ENCODE data around the gene MRPL4.
"Not testable (repeated sequence)": the region's sequence is repeated elsewhere in the genome, so short reads cannot be mapped to it uniquely, and the experiment has no call there.

MRPL4 gene

GRCh38 chr19:10230861-10231611 lies 21.0 kb upstream of the MRPL4 start, which contains the start of gene S1PR2:
Gene S1PR2, minus strand, starts transcription at chr19:10231331. Its CDS starts 6,426 bp downstream, at chr19:10224905.
- DNase-seq, result peak; percentile 93

GRCh38 chr19:10231612-10232228 lies 20.3 kb upstream of the MRPL4 start:
- DNase-seq, result no peak

DNA sequence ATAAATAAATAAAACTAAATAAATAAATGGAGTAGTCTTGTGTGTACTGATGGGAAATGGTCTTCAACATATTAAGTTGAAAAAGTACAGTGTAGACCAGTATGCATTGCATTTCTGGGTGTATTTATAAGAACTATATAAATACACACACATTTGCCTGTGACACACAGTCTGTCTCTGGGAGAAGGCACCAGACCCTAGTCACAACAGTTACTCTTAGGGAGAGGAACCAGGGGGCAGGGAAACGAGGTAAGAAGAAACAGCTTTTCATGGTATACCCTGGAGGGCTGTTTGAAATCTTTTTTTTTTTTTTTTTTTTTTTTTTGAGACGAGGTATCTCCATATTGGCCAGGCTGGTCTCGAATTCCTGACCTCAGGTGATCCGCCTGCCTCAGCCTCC lies 18.1 kb upstream of the MRPL4 start:
- DNase-seq, result no peak

GRCh38 chr19:10235003-10235402 lies 17.0 kb upstream of the MRPL4 start:
- peak; percentile 29 for DNase-seq

GRCh38 chr19:10235409-10235808 lies 16.6 kb upstream of the MRPL4 start:
- not testable (repeated sequence) for DNase-seq

DNA sequence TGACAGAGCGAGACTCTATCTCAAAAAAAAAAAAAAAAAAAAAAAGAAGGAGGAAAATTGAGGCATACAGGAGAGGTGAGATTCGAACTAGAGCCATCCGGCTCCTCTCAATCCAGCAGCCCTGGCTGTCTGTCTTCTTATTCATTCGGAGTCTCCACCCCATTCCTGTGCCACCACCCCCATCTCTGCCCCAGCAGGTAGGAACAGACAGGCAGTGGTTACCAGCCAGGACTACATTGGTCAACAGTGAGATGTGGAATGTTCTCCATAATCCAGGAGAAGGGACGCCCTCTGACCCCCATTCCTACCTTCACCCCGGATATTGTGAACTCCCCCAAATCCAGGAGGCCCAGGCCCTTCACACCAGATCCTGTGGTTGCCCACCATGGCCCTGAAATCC lies 14.3 kb upstream of the MRPL4 start:
- peak; percentile 71 for DNase-seq

DNA sequence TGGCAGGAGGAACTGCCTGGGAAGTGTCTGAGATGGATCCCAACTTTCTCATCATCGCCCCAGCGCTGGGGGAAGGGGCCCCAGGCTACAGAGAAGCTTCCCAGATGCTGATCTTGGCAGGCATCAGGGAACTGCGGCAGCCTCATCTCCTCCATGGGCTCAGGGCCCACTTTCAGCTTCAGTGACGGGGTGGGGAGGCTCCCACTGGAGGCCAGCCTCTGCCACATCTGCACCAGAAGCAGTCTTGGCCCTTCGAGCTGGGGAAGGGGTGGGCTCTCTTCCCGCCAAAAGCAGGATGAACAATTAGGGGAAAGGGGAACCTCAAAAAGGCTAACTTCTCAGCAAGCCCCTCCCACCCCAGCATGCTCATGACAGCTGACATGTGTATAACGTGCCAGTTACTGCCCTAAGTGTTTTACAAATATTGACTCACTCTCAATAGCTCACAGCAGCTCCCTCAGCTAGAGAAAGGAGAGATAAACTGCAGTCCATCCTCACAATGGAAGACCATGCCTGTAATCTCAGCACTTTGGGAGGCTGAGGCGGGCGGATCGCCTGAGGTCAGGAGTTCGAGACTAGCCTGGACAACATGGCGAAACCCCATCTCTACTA lies 13.7 kb upstream of the MRPL4 start:
- DNase-seq, result peak; percentile 96

GRCh38 chr19:10241826-10242449 lies 10.1 kb upstream of the MRPL4 start:
- not testable (repeated sequence) for DNase-seq

DNA sequence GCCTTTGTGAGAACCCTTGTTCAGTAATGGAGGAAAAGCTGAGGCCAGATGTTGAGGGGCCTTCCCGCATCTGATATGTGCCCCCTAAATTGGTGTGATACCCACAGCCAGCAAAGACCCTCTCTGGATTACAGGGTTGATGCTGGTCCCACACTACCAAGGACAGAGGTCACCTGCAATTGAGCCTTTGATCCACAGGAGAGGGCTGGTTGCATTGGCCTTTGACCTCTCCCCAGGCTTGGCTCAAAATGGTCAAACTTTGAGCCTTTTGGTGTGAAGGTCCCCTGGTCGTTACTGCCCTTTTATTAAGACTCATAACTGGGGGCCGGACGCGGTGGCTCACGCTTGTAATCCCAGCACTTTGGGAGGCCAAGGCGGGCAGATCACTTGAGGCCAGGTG lies 8.4 kb upstream of the MRPL4 start:
- no peak for DNase-seq

- DNase-seq, result no peak
Observed at GRCh38 chr19:10245189-10245939, 6.7 kb upstream of the MRPL4 start.

- no peak for DNase-seq
Observed at GRCh38 chr19:10246511-10246910, 5.5 kb upstream of the MRPL4 start.

- DNase-seq, result no peak
Observed at GRCh38 chr19:10252707-10253106, 693 bp downstream of the MRPL4 start.

GRCh38 chr19:10254244-10254643 lies 2.2 kb downstream of the MRPL4 start:
- no peak for DNase-seq

- no peak for DNase-seq
Observed at GRCh38 chr19:10255358-10255757, 3.3 kb downstream of the MRPL4 start.

GRCh38 chr19:10256551-10256950 lies 4.5 kb downstream of the MRPL4 start:
- no peak for DNase-seq

GRCh38 chr19:10256970-10257615 lies 5.1 kb downstream of the MRPL4 start:
- DNase-seq, result no peak

DNA sequence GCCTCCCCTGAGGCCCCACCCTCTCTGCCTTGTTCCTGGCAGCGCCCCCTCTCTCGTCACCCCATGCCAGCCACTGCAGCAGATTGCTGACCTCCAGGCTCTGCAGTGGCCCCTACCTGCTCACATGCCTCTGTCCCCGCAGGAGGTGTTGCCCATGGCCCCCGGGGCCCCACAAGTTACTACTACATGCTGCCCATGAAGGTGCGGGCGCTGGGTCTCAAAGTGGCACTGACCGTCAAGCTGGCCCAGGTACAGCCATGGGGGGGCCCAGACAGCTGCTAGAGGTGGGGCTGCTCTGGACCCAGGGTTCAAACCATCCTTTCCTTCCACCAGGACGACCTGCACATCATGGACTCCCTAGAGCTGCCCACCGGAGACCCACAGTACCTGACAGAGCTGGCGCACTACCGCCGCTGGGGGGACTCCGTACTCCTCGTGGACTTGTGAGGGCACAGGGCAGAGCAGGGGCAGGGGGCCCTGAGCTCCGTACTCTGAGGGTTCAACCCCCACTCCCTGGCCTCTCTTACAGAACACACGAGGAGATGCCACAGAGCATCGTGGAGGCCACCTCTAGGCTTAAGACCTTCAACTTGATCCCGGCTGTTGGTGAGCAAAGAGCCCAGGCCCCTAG lies 6.2 kb downstream of the MRPL4 start:
- DNase-seq, result no peak

- DNase-seq, result peak; percentile 95
Observed at GRCh38 chr19:10259162-10259905, 7.3 kb downstream of the MRPL4 start.

GRCh38 chr19:10260141-10260584 lies 8.1 kb downstream of the MRPL4 start:
- DNase-seq, result peak; percentile 78

DNA sequence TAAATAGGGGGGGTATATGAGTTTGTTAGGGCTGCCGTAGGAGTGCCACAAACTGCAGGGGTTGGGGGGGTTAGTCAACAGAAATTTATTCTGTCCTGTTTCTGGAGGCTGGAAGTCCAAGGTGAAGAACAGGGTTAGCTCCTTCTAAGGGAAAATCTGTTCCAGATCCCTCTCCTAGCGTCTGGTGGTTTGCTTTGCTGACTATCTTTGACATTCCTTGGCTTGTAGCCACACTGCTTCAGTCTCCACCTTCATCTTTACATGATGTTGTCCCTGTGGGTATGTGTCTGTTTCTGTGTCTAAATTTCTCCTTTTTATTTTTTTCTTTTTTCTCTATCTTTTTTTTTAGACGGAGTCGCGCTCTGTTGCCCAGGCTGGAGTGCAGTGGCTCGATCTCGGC lies 10.8 kb downstream of the MRPL4 start:
- DNase-seq, result no peak

GRCh38 chr19:10266706-10267105 lies 14.7 kb downstream of the MRPL4 start:
- DNase-seq, result no peak
